OCI-LY3 (cell line): ENCODE measurements around the gene NSUN5.
"Not testable (repeated sequence)": the region's sequence is repeated elsewhere in the genome, so short reads cannot be mapped to it uniquely, and the experiment has no call there.

Source experiments
- H2AFZ ChIP-seq: fragments of 200-600, 300-600 bp; shearing (Covaris generic); 2 replicates; pipeline ENCODE4 v1.6.0; 2014; ENCODE audit warnings: antibody characterized with exemption, low read depth, low read length
- H3K27ac ChIP-seq: fragments of 200-600, 300-600 bp; sonication (generic); 2 replicates; pipeline ENCODE4 v1.5.1; 2014; ENCODE audit warnings: mild to moderate bottlenecking, low read length, moderate library complexity, mixed read lengths
- H3K27me3 ChIP-seq: fragments of 200-600, 300-600 bp; sonication (generic); 2 replicates; pipeline ENCODE4 v1.6.1; 2014; ENCODE audit warnings: low read depth, low read length, mixed read lengths
- H3K36me3 ChIP-seq: fragments of 200-600, 300-600 bp; sonication (generic); replicated peaks from 2 replicates; pipeline ENCODE3; 2014; ENCODE audit warnings: low read depth, low read length, mixed read lengths
- H3K4me1 ChIP-seq: fragments of 300-600, 200-600 bp; sonication (generic); 2 replicates; pipeline ENCODE4 v1.6.1; 2014; ENCODE audit warnings: low read length, mixed read lengths
- H3K4me2 ChIP-seq: fragments of 200-600, 300-600 bp; sonication (generic); 2 replicates; pipeline ENCODE4 v1.6.1; 2014; ENCODE audit warnings: low read length, mixed read lengths
- H3K4me3 ChIP-seq: fragments of 300-600, 200-600 bp; sonication (generic); 2 replicates; pipeline ENCODE4 v1.5.1; 2014; ENCODE audit warnings: antibody characterized with exemption, mild to moderate bottlenecking, low read length, moderate library complexity
- H3K79me2 ChIP-seq: fragments of 300-600, 200-600 bp; shearing (Covaris generic); 2 replicates; pipeline ENCODE4 v1.6.1; 2014; ENCODE audit warnings: mild to moderate bottlenecking, low read length, mixed read lengths
- H3K9ac ChIP-seq: fragments of 300-600, 200-600 bp; shearing (Covaris generic); 2 replicates; pipeline ENCODE4 v1.6.0; 2014; ENCODE audit warnings: mild to moderate bottlenecking, low read length, moderate library complexity
- H3K9me3 ChIP-seq: fragments of 200-600, 300-600 bp; shearing (Covaris generic); 2 replicates; pipeline ENCODE4 v1.6.1; 2014; ENCODE audit warnings: low read length, mixed read lengths; ENCODE audit not compliant: insufficient read depth
- H4K20me1 ChIP-seq: fragments of 200-600, 300-600 bp; sonication (generic); 2 replicates; pipeline ENCODE4 v1.6.1; 2016; ENCODE audit warnings: low read length, mixed read lengths; ENCODE audit not compliant: insufficient read depth
- TF ChIP-seq, protein P1 (sequence below): fragments of 200-600, 300-600 bp; sonication (generic); IDR thresholded peaks from 2 replicates; pipeline ENCODE4 v1.5.1; 2014; ENCODE audit warnings: antibody characterized with exemption, low read length, low read depth

Gene NSUN5

DNA sequence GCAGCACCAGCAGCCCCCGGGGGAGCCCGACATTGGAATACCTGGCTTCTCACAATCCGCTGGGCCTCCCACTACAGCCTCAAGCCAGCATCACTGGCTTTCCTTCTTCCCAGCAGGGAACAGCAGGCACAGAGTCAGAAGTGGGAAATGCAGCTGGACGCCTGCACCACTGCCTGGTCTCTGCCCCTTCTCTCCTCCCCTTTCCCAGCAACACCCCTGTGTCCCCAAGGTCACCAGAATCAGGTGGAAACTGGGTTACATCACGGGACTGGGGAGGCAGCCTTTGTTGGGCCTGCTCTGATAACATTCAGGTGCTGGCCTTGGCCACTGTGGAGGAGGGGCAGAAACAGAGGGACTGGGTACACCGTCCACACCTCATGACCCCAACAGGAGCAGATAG lies 16.8 kb upstream of the NSUN5 start:
- not testable (repeated sequence) for H3K4me2 ChIP-seq, H3K9ac ChIP-seq, H2AFZ ChIP-seq, H3K4me3 ChIP-seq, H4K20me1 ChIP-seq, H3K27ac ChIP-seq, H3K79me2 ChIP-seq, H3K4me1 ChIP-seq, H3K9me3 ChIP-seq, H3K36me3 ChIP-seq, H3K27me3 ChIP-seq

DNA sequence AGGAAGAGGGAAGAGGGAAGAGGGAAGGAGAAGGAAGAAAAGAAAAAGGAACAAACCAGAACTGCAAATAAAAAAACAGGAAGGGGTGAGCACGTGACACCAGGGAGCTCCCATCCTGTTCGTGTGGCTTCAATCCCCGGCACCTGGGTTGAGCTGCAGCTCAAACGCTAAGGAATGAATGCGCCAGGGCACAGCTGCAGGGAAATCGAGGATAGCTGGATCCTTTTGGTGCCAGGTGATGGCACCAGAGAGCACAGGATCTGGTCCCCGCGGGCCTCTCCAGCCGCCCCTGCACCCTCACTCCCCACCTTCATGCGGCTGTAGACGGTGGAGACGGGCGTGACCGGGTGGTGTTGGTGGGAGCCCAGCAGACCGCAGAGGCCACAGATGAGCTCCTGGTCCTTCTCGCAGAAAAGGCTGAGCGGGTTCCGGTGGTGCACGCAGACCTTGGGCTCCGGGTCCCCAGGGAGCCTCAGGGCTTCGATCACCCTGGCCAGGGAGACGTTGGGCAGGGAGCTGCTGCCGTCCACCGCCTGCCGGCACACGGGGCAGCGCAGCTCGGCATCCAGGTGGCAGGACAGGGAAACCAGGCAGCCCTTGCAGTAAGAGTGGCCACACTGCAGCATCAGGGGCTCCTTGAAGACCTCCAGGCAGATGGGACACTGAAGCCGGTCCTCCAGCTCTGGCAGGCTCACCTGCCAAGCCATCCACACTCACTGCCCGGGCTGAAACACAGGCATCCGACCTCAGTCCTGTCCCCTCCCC lies 15.6 kb upstream of the NSUN5 start:
- not testable (repeated sequence) for H3K4me1 ChIP-seq, H4K20me1 ChIP-seq, H3K27me3 ChIP-seq, H3K9me3 ChIP-seq, H3K27ac ChIP-seq, H3K36me3 ChIP-seq, H3K79me2 ChIP-seq
- TF ChIP-seq, protein P1, sequence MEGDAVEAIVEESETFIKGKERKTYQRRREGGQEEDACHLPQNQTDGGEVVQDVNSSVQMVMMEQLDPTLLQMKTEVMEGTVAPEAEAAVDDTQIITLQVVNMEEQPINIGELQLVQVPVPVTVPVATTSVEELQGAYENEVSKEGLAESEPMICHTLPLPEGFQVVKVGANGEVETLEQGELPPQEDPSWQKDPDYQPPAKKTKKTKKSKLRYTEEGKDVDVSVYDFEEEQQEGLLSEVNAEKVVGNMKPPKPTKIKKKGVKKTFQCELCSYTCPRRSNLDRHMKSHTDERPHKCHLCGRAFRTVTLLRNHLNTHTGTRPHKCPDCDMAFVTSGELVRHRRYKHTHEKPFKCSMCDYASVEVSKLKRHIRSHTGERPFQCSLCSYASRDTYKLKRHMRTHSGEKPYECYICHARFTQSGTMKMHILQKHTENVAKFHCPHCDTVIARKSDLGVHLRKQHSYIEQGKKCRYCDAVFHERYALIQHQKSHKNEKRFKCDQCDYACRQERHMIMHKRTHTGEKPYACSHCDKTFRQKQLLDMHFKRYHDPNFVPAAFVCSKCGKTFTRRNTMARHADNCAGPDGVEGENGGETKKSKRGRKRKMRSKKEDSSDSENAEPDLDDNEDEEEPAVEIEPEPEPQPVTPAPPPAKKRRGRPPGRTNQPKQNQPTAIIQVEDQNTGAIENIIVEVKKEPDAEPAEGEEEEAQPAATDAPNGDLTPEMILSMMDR: peak; percentile 48
- Histone ChIP-seq H3K9ac (peak overlapping the region; percentile 19; the same call in 1 of the 2 replicates), H3K4me3 (peak overlapping the region; percentile 76), H3K4me2 (peak overlapping the region; percentile 96), H2AFZ (peak overlapping the region; percentile 92)

DNA sequence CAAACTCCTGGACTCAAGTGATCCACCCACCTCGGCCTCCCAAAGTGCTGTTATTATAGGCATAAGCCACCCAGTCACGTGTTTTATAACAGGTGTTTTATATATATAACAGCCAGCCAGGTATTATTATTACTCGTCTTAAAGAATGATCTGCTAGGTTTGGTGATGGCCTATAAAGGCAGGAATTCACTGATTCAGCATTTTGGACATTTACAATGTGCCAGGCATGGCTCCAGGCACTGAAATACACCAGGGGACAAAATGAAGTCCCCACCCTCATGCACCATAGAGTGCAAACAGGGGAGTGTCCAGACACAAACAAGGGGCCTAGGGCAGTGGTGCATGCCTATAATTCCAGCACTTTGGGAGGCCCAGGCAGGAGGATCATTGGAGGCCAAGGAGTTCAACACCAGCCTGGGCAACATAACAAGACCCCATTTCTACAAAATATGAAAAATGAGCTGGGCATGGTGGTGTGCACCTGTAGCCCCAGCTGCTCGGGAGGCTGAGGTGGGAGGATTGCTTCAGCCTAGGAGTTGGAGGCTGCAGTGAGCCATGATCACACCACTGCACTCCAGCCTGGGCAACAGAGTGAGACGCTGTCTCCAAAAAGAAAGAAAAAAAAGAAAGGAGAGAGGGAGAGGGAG lies 14.9 kb upstream of the NSUN5 start:
- H3K79me2 ChIP-seq, H4K20me1 ChIP-seq, H3K36me3 ChIP-seq, H3K27ac ChIP-seq, H3K9me3 ChIP-seq, H3K4me1 ChIP-seq, H3K27me3 ChIP-seq: not testable (repeated sequence)
- Histone ChIP-seq H3K4me3 (peak overlapping the region; percentile 76), H3K4me2 (peak overlapping the region; percentile 96), H2AFZ (peak overlapping the region; percentile 92), H3K9ac (peak overlapping the region; percentile 19; the same call in 1 of the 2 replicates)

GRCh38 chr7:73320009-73320408 lies 11.4 kb upstream of the NSUN5 start:
- not testable (repeated sequence) for H3K4me3 ChIP-seq, H3K9ac ChIP-seq, H3K27me3 ChIP-seq, H4K20me1 ChIP-seq, H3K27ac ChIP-seq, H3K79me2 ChIP-seq, H3K4me1 ChIP-seq, H3K9me3 ChIP-seq, H3K36me3 ChIP-seq, H2AFZ ChIP-seq, H3K4me2 ChIP-seq

- not testable (repeated sequence) for H3K79me2 ChIP-seq, H3K27me3 ChIP-seq, H3K4me2 ChIP-seq, H3K9ac ChIP-seq, H4K20me1 ChIP-seq, H3K36me3 ChIP-seq, H3K4me1 ChIP-seq, H2AFZ ChIP-seq, H3K4me3 ChIP-seq, H3K27ac ChIP-seq, H3K9me3 ChIP-seq
Observed at GRCh38 chr7:73319541-73319940, 10.9 kb upstream of the NSUN5 start.

- not testable (repeated sequence) for H4K20me1 ChIP-seq, H3K4me2 ChIP-seq, H3K27ac ChIP-seq, H3K4me3 ChIP-seq, H3K9me3 ChIP-seq, H3K9ac ChIP-seq, H3K79me2 ChIP-seq, H3K27me3 ChIP-seq, H3K36me3 ChIP-seq, H2AFZ ChIP-seq, H3K4me1 ChIP-seq
Observed at GRCh38 chr7:73318656-73319204, 10.1 kb upstream of the NSUN5 start.
